H1 (cell line): ENCODE data around the gene NASP.

ENCODE experiments used
- BRCA1 ChIP-seq: IDR thresholded peaks from 2 replicates; pipeline ENCODE4 v1.6.1; 2012; ENCODE audit warnings: low read depth, low read length, improper control_type of control experiment
- CTCF ChIP-seq, 3 experiments: IDR thresholded peaks; 1 replicate in 2 of 3; 2 replicates in 1 of 3; pipeline versions ENCODE4 v1.5.1 to v1.6.1; 2011; ENCODE audit warnings: low read length in 3 of 3, mild to moderate bottlenecking in 3 of 3, inconsistent platforms in 2 of 3, low read depth in 1 of 3, moderate library complexity in 1 of 3; ENCODE audit not compliant: insufficient read depth in 1 of 3; ENCODE audit errors: control extremely low read depth in 1 of 3
- E2F6 ChIP-seq: IDR thresholded peaks from 2 replicates; pipeline ENCODE4 v1.6.1; 2012; ENCODE audit warnings: inconsistent platforms
- GABPA ChIP-seq: IDR thresholded peaks from 2 replicates; pipeline ENCODE4 v1.6.1; 2011; ENCODE audit warnings: mild to moderate bottlenecking, low read length, moderate library complexity, borderline replicate concordance; ENCODE audit not compliant: insufficient read depth
- JUN ChIP-seq: IDR thresholded peaks from 2 replicates; pipeline ENCODE4 v1.6.1; 2011; ENCODE audit warnings: low read depth, mild to moderate bottlenecking, improper control_type of control experiment, low read length
- MAX ChIP-seq: IDR thresholded peaks from 2 replicates; pipeline ENCODE4 v1.6.1; 2012; ENCODE audit warnings: inconsistent platforms
- POLR2A ChIP-seq, 2 experiments: IDR thresholded peaks; 1 replicate in 1 of 2; 2 replicates in 1 of 2; pipeline ENCODE4 v1.6.1; 2011; ENCODE audit warnings: low read depth in 2 of 2, low read length in 2 of 2, mild to moderate bottlenecking in 2 of 2; ENCODE audit errors: control extremely low read depth in 1 of 2
- POLR2AphosphoS5 ChIP-seq: IDR thresholded peaks from 2 replicates; pipeline ENCODE4 v1.6.1; 2011; ENCODE audit warnings: low read depth, low read length
- SIN3A ChIP-seq, 2 experiments: IDR thresholded peaks in 1 of 2; conservative IDR thresholded peaks in 1 of 2; 2 replicates each; pipeline ENCODE4 v1.6.1; 2011 to 2012; ENCODE audit warnings: low read length in 2 of 2, improper control_type of control experiment in 1 of 2, low read depth in 1 of 2, mild to moderate bottlenecking in 1 of 2
- SIRT6 ChIP-seq: IDR thresholded peaks from one replicate; pipeline ENCODE4 v1.7.1; 2012; ENCODE audit warnings: low read length, inconsistent platforms
- YY1 ChIP-seq: IDR thresholded peaks from 2 replicates; pipeline ENCODE4 v1.6.1; 2011; ENCODE audit warnings: low read depth, mild to moderate bottlenecking, low read length

- no peak for TF ChIP-seq CTCF (IDR thresholded peaks at IDR 0.05; ENCODE audit: control extremely low read depth in 1 of 3, insufficient read depth in 1 of 3, low read depth in 1 of 3, low read length in 3 of 3)
- no peak for TF ChIP-seq SIRT6
- no peak for TF ChIP-seq E2F6
- TF ChIP-seq POLR2A (IDR thresholded peaks at IDR 0.05; ENCODE audit: control extremely low read depth in 1 of 2, low read depth in 2 of 2, low read length in 2 of 2): peak in 1 of 2 experiments; percentile 26; a peak in 1 of 3 replicates
- TF ChIP-seq YY1: no peak
- TF ChIP-seq MAX: no peak
- TF ChIP-seq POLR2AphosphoS5: peak; percentile 51; the same call in 1 of the 2 replicates
- no peak for TF ChIP-seq SIN3A (conservative IDR thresholded peaks at IDR 0.05 in 1 of 2, IDR thresholded peaks at IDR 0.05 in 1 of 2; ENCODE audit: low read depth in 1 of 2, low read length in 2 of 2)
- no peak for TF ChIP-seq BRCA1
- TF ChIP-seq GABPA: no peak
- no peak for TF ChIP-seq JUN
These were observed 10.6 kb downstream of the NASP start for GRCh38 chr1:45594412-45594811.
